HUES6 (cell line): Measurements from ENCODE around the gene MMP14.

Source experiments
- H3K27ac ChIP-seq: 2 replicates; pipeline ENCODE4 v1.7.0; 2013; ENCODE audit warnings: low read depth, mild to moderate bottlenecking, low read length, inconsistent platforms
- H3K27me3 ChIP-seq: 2 replicates; pipeline ENCODE4 v1.6.1; 2013; ENCODE audit warnings: low read length; ENCODE audit not compliant: control insufficient read depth, insufficient read depth
- H3K36me3 ChIP-seq: 2 replicates; pipeline ENCODE4 v1.6.1; 2013; ENCODE audit warnings: low read length; ENCODE audit not compliant: control insufficient read depth, insufficient read depth
- H3K4me1 ChIP-seq: 2 replicates; pipeline ENCODE4 v1.6.1; 2013; ENCODE audit warnings: low read length; ENCODE audit not compliant: control insufficient read depth, insufficient read depth
- H3K4me3 ChIP-seq: 2 replicates; pipeline ENCODE4 v1.5.1; 2013; ENCODE audit warnings: low read depth, low read length
- H3K9ac ChIP-seq: one replicate; pipeline ENCODE4 v1.6.1; 2013; ENCODE audit warnings: mild to moderate bottlenecking, low read length
- H3K9me3 ChIP-seq: 2 replicates; pipeline ENCODE4 v1.6.1; 2013; ENCODE audit warnings: low read depth, low read length; ENCODE audit not compliant: control insufficient read depth, insufficient read depth

MMP14 gene

DNA sequence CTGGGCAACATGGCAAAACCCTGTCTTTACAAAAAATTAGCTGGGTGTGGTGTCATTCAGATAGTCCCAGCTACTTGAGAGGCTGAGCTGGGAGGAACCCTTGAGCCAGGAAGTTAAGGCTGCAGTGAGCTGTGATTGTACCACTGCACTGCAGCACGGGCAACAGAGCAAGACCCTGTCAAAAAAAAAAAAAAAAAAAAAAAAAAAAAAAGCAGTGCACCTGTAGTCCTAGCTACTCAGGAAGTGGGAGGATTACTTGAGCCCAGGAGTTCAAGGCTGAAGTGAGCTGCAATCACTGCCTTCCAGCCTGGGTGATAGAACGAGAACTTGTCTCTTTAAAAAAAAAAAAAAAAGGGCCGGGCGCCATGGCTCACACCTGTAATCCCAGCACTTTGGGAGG lies 52.3 kb downstream of the MMP14 start:
- peaks cover 29% of the 10 kb centered on the region for H3K27me3 ChIP-seq
- H3K9me3 ChIP-seq: no peaks in the 10 kb centered on the region
- no peak overlapping the region for H3K9ac ChIP-seq
- no peaks in the 10 kb centered on the region for H3K36me3 ChIP-seq
- H3K4me1 ChIP-seq: peaks cover 15% of the 10 kb centered on the region
- no peak overlapping the region for H3K27ac ChIP-seq
- no peak overlapping the region for H3K4me3 ChIP-seq

GRCh38 chr14:22890416-22890815 lies 54.0 kb downstream of the MMP14 start:
- Histone ChIP-seq H3K9ac (no peak overlapping the region), H3K27me3 (peaks cover 17% of the 10 kb centered on the region), H3K36me3 (no peaks in the 10 kb centered on the region), H3K4me1 (peaks cover 12% of the 10 kb centered on the region), H3K27ac (no peak overlapping the region), H3K9me3 (no peaks in the 10 kb centered on the region), H3K4me3 (no peak overlapping the region)

- peaks cover 4% of the 10 kb centered on the region; the same call in 1 of the 2 replicates for H3K4me1 ChIP-seq
- no peak overlapping the region for H3K27ac ChIP-seq
Measured at GRCh38 chr14:22892488-22892887, 56.1 kb downstream of the MMP14 start.

DNA sequence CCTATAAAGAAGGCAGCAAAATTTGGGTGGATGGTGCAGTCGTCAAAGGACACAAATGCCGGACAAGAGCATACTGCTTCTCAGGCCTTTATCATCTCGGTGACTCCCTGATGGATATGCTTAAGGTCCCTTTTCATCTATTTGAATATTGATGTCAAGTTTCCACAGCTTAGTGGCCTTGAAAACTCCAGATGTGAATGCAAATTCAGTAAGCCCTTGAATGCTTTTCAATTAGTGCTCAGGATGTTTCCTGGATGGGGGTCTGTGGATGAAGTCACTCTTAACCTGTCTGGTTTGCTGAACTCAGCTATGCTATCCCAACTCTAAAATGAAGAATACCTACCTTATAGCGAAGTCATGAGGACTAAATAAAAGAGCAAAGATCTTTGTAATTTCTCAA lies 57.3 kb downstream of the MMP14 start:
- Histone ChIP-seq H3K36me3 (no peaks in the 10 kb centered on the region; the same call in 1 of the 2 replicates), H3K4me1 (peaks cover 5% of the 10 kb centered on the region; the same call in 1 of the 2 replicates), H3K27me3 (peaks cover 40% of the 10 kb centered on the region), H3K9me3 (no peaks in the 10 kb centered on the region), H3K9ac (no peak overlapping the region), H3K4me3 (no peak overlapping the region), H3K27ac (no peak overlapping the region)

More at GRCh38 chr14:22892488-22892887, 56.1 kb downstream of the MMP14 start:
- H3K36me3 ChIP-seq: no peaks in the 10 kb centered on the region
- peaks cover 28% of the 10 kb centered on the region for H3K27me3 ChIP-seq
- no peak overlapping the region for H3K9ac ChIP-seq
- H3K9me3 ChIP-seq: no peaks in the 10 kb centered on the region
- H3K4me3 ChIP-seq: no peak overlapping the region

DNA sequence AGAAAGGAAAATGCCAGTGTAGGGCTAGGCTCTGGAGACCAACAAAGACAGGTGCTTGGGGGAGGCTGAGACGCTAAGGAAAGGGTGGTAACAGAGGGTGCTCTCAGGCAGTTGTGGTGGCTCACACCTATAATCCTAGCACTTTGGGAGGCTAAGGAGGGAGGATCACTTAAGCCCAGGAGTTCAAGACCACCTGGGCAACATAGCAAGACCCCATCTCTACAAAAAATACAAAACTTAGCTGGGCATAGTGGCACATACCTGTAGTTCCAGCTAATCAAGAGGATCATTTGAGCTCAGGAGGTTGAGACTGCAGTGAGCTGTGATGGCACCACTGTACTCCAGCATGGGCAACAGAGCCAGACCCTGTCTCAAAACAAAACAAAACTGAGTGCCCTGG lies 59.0 kb downstream of the MMP14 start:
- no peak overlapping the region for H3K9ac ChIP-seq
- peaks cover 46% of the 10 kb centered on the region for H3K27me3 ChIP-seq
- H3K36me3 ChIP-seq: no peaks in the 10 kb centered on the region; the same call in none of the 2 replicates
- no peaks in the 10 kb centered on the region for H3K9me3 ChIP-seq
- no peak overlapping the region for H3K4me3 ChIP-seq
- H3K27ac ChIP-seq: no peak overlapping the region
- peaks cover 19% of the 10 kb centered on the region for H3K4me1 ChIP-seq

DNA sequence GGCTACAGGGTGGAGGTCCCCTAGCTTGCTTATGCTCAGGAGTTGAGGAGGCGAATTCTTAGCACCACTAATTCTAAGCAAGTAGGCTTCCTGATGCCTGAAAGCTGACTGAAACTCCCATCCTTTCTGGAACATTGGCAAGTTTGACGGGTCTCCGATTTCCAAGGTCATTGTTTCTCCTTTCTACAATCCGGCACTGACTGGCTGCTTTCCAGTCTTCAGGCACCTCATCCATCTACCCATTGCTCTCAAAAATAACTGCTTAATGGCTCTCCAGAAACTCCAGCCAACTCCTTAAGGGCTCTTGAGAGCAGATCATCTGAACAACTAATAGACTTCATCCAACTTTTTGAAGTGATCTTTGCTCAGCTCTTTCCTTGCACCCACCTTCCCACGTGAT lies 60.0 kb downstream of the MMP14 start:
- Histone ChIP-seq H3K9me3 (no peaks in the 10 kb centered on the region), H3K4me1 (peaks cover 19% of the 10 kb centered on the region), H3K27ac (no peak overlapping the region), H3K9ac (no peak overlapping the region), H3K4me3 (no peak overlapping the region), H3K27me3 (peaks cover 46% of the 10 kb centered on the region), H3K36me3 (peaks cover 7% of the 10 kb centered on the region)

- Histone ChIP-seq H3K9me3 (no peaks in the 10 kb centered on the region), H3K4me3 (no peak overlapping the region), H3K27me3 (peaks cover 46% of the 10 kb centered on the region), H3K4me1 (peaks cover 19% of the 10 kb centered on the region), H3K27ac (no peak overlapping the region), H3K36me3 (peaks cover 11% of the 10 kb centered on the region), H3K9ac (no peak overlapping the region)
Measured at GRCh38 chr14:22896760-22897159, 60.4 kb downstream of the MMP14 start.

DNA sequence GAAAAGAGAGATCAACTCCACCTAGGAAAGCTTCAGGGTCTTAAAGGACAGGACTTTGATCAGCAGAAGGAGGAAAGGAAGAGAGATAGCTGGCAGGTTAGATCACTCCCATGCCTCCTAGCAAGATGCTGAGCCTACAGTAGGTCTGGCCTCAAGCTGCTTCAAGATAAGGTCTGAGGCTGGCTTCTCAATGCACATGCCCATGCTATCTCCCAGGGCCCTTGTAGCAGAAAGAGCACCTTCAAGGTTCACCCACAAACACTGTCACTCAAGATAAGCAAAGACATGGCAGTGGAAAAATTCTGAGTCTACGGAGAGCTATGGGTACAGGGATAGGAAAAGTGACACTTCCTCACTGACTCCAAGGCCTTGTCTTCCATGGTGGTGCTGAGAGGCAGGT lies 61.0 kb downstream of the MMP14 start:
- H3K9ac ChIP-seq: no peak overlapping the region
- no peaks in the 10 kb centered on the region for H3K9me3 ChIP-seq
- no peak overlapping the region for H3K4me3 ChIP-seq
- peaks cover 46% of the 10 kb centered on the region for H3K27me3 ChIP-seq
- no peak overlapping the region for H3K27ac ChIP-seq
- peaks cover 17% of the 10 kb centered on the region for H3K36me3 ChIP-seq
- peaks cover 19% of the 10 kb centered on the region for H3K4me1 ChIP-seq
